Nucleus accumbens (tissue), 56 donors: ENCODE results near the gene TNFRSF8.

ENCODE experiments used
- DNase-seq, 56 donors: peaks; one replicate each; lab custom pipeline; 2025; lab: John Stamatoyannopoulos, UW

The TNFRSF8 gene

GRCh38 chr1:12167493-12168429, 104.7 kb downstream of the TNFRSF8 start:
- DNase-seq = no peak

GRCh38 chr1:12168451-12169160, 105.5 kb downstream of the TNFRSF8 start:
- DNase-seq = no peak

- no peak for DNase-seq
Measured at GRCh38 chr1:12169442-12170135, 106.5 kb downstream of the TNFRSF8 start.

GRCh38 chr1:12170263-12170671, 107.2 kb downstream of the TNFRSF8 start:
- DNase-seq = no peak

GRCh38 chr1:12171206-12172041, 108.3 kb downstream of the TNFRSF8 start:
- no peak for DNase-seq

- no peak for DNase-seq
Measured at GRCh38 chr1:12172042-12172851, 109.1 kb downstream of the TNFRSF8 start.

GRCh38 chr1:12173041-12173509, 110.0 kb downstream of the TNFRSF8 start:
- DNase-seq = no peak

GRCh38 chr1:12173631-12174121, 110.6 kb downstream of the TNFRSF8 start:
- peak in 7 of 56 donors; percentile 4 to 48 (median 24) for DNase-seq

GRCh38 chr1:12174924-12175810, 112.1 kb downstream of the TNFRSF8 start:
- DNase-seq = peak in 1 of 56 donors; percentile 24

- DNase-seq = no peak
Measured at GRCh38 chr1:12176298-12177118, 113.4 kb downstream of the TNFRSF8 start.

- DNase-seq = no peak
Measured at GRCh38 chr1:12177156-12177998, 114.3 kb downstream of the TNFRSF8 start.

- peak in 23 of 56 donors; percentile 10 to 80 (median 28) for DNase-seq
Measured at GRCh38 chr1:12177999-12178441, 114.9 kb downstream of the TNFRSF8 start.

- DNase-seq = no peak
Measured at GRCh38 chr1:12178511-12178910, 115.4 kb downstream of the TNFRSF8 start.

- DNase-seq = no peak
Measured at GRCh38 chr1:12179111-12179519, 116.0 kb downstream of the TNFRSF8 start.

- DNase-seq = no peak
Measured at GRCh38 chr1:12179676-12180075, 116.6 kb downstream of the TNFRSF8 start.

- peak in 29 of 56 donors; percentile 5 to 49 (median 19) for DNase-seq
Measured at GRCh38 chr1:12180315-12180714, 117.2 kb downstream of the TNFRSF8 start.
